GM10266 (cell line): ENCODE data around the gene DPYD.

ENCODE experiments used
- DNase-seq: peaks from one replicate; pipeline ENCODE4 v3.0.0; 2012; ENCODE audit errors: extremely low spot score
- TF ChIP-seq, protein P1 (sequence below): IDR thresholded peaks from 2 replicates; pipeline ENCODE4 v1.5.1; 2012; ENCODE audit warnings: mild to moderate bottlenecking, low read depth; ENCODE audit not compliant: control insufficient read depth, insufficient read depth; ENCODE audit errors: missing control alignments

DPYD gene

DNA sequence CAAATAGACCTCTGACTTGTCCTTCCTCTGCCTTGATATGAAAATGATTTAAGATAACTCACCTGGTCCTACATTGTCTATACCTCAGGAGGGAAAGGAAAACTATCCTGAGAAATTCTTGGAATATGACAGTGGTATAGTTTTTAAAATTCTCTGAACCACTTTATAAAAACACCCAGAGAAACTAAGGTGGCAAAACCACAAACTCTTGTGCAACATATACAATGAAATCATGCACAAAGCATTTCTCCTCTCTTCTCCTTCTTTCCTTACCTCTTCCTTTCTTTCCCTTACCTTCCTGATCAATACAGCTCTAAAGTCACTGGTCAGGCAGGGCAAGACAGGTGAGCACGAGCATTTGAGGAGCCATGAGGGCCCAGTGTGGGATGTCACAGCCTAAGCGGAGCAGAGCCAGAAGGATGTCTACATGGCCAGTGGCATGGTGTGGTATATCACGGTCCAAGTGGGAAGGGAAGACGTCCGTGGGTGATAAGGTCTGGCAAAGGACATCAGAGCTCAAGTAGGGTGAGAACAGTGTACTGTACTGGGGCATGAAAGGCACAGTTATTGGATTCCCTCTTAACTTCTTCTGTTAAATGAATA is 543.3 kb downstream of the DPYD start:
- no peak for DNase-seq
- TF ChIP-seq, protein P1, sequence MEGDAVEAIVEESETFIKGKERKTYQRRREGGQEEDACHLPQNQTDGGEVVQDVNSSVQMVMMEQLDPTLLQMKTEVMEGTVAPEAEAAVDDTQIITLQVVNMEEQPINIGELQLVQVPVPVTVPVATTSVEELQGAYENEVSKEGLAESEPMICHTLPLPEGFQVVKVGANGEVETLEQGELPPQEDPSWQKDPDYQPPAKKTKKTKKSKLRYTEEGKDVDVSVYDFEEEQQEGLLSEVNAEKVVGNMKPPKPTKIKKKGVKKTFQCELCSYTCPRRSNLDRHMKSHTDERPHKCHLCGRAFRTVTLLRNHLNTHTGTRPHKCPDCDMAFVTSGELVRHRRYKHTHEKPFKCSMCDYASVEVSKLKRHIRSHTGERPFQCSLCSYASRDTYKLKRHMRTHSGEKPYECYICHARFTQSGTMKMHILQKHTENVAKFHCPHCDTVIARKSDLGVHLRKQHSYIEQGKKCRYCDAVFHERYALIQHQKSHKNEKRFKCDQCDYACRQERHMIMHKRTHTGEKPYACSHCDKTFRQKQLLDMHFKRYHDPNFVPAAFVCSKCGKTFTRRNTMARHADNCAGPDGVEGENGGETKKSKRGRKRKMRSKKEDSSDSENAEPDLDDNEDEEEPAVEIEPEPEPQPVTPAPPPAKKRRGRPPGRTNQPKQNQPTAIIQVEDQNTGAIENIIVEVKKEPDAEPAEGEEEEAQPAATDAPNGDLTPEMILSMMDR = no peak

DNA sequence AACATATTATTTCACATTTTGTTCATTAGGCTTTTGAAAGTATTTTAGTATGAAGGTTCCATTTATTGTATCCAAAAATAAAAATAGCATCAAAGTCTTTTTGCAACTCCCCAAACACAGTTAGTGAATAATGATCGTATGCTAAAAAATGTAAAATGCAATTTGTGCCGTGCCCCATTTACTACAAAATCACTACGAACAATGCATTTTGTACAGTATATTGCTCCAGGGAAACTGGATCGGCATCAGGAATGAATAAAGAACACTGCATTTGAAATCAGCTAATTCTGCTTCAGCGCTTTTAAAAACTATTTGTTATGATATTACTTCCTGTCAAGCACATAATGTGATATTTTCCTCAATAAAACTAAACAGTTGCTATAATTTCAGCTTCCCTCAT is 547.8 kb downstream of the DPYD start:
- TF ChIP-seq, protein P1 = no peak
- DNase-seq = no peak

DNA sequence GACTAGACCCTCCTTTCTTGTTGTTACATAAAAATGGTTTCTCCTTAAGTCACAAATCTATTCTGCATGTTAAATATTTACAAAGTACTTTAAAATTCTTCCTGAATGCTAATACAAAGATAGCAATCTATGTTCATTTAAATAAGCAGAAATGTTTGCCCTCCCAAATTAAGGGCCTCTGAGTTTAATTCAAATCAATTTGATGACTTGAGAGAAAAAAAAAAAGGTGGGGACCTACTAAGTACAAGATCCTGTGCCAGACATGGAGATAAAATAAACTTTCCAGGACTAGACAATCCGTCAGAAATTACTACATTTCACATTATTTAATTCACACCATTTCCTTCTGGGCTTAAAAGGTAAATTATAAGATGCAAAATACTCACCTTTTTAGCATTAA is 548.3 kb downstream of the DPYD start:
- no peak for DNase-seq
- TF ChIP-seq, protein P1 = no peak

DNA sequence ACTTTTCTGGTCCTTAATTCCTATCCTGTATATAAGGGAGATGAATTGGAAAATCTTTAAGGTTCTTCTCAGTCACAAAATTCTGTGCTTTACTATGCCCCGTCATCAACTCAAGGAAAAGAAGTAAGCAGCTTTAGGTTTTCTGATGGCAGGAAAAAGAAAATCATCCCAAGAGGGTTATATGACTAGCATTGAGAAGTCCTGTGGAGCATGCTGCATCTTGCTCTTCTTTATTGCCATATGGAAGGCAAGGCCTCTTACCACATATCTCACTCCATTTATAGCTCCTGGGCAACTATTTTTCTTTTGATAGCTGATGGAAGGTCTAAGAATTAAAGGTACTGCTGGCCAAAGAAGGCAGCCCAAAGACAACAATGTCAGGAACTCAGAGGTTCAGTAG is 552.5 kb downstream of the DPYD start:
- no peak for DNase-seq
- TF ChIP-seq, protein P1 = no peak

DNA sequence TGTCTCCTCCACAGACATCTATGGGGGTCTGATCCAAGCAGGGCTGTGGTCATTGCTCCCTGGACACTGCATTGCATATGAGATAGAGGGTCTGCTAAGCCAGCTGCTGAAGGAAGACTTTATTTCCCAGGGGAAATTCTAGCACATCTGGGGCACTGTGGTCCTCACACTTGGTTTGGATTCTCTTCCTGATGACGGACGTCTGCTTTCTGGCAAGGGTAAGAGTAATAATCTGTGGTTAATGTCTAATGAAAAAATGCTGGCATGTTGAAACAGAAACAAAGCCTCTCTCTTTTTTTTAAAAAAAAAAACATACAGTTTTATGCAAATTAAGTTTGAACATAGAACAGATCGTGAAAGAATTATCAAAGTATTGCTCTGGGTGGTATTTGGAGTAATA is 553.9 kb downstream of the DPYD start:
- DNase-seq = no peak
- TF ChIP-seq, protein P1 = no peak

DNA sequence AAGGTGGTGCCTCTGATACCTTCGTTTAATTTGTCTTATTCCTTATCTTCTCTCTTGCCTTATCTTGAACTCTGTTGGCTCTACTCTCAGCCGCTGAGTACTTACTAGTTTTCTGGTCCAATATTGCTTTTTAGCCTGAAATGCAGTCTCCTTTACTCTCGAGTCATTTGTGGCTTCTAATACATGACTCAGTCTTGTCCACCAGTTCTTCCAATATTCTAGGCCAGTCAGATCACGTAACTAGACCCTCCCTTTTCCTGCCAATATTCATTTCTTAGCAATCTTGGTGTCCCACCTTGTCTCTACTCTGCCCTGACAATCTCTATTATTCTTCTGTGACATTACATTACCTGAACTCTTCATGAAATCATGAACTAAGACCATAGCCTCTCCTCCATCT is 555.8 kb downstream of the DPYD start:
- no peak for DNase-seq
- TF ChIP-seq, protein P1 = no peak

DNA sequence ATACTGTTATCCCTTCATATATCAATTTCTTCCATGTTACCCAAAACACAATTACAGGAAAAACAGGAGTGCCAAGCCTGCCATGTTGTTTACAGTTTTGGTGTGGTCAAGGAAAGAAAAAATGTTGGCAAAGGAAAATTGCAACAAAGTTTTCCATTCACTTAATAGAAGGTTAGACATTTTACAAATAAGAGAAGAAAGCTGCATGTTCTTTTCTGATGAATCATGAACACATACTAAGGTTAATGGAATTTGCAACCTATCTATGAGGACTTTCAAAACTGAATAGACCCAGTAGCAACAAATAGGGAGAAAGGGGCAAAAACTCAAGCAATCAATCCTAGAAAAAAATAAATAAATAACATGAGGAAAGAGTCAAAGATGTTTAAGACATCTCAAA is 556.7 kb downstream of the DPYD start:
- DNase-seq = no peak
- TF ChIP-seq, protein P1 = no peak
